Erythroblast (primary cell): ENCODE measurements around the gene TMEM38A.

ENCODE experiments used
- GATA1 ChIP-seq: IDR thresholded peaks from 2 replicates; pipeline ENCODE4 v1.6.1; 2011; ENCODE audit warnings: low read depth, mild to moderate bottlenecking, control low read depth, low read length, moderate library complexity
- POLR2A ChIP-seq: IDR thresholded peaks from 2 replicates; pipeline ENCODE4 v1.6.1; 2011; ENCODE audit warnings: mild to moderate bottlenecking, low read length

DNA sequence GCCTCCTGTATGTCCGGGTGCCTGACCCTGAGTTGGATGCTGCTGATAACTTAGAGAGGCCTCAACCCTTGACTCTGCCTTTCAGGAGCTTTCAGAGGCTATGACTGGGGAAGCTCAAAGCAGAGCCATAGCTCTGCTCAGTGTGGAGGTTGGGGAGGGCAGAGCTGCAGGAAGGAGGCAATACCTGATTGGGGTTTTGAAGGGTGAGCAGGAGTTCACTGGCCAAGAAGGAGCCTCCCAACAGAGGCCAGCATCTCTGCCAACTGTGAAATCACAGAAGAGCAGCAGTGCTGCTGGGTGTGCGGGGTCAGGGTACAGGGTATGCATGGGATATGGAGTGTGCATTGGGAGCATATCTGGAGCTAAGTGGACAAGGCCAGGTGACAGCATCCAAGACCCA is 21.6 kb downstream of the TMEM38A start:
- TF ChIP-seq POLR2A (no peak), GATA1 (no peak)
